GM21381 (cell line): ENCODE data around the gene DOCK1.

Experiments used
- ATAC-seq: cut with Tn5 transposase; IDR thresholded peaks from one replicate; pipeline ENCODE4 v1.9.1; 2021; ENCODE audit warnings: mild to moderate bottlenecking, moderate library complexity; ENCODE audit not compliant: unreplicated experiment

DOCK1 gene

GRCh38 chr10:126949161-126949503 is 43.9 kb downstream of the DOCK1 start:
- ATAC-seq: no peak

GRCh38 chr10:126950401-126951105 is 45.3 kb downstream of the DOCK1 start:
- no peak for ATAC-seq

GRCh38 chr10:126953886-126954285 is 48.7 kb downstream of the DOCK1 start:
- no peak for ATAC-seq

- no peak for ATAC-seq
Observed at GRCh38 chr10:126955396-126955795, 50.2 kb downstream of the DOCK1 start.

GRCh38 chr10:126955934-126956711 is 50.9 kb downstream of the DOCK1 start:
- ATAC-seq: no peak

- ATAC-seq: no peak
Observed at GRCh38 chr10:126956712-126957108, 51.5 kb downstream of the DOCK1 start.

- no peak for ATAC-seq
Observed at GRCh38 chr10:126957111-126957510, 51.9 kb downstream of the DOCK1 start.

- ATAC-seq: no peak
Observed at GRCh38 chr10:126959431-126959830, 54.2 kb downstream of the DOCK1 start.

GRCh38 chr10:126959906-126960685 is 54.9 kb downstream of the DOCK1 start:
- no peak for ATAC-seq

- no peak for ATAC-seq
Observed at GRCh38 chr10:126963354-126963753, 58.1 kb downstream of the DOCK1 start.

GRCh38 chr10:126964190-126964589 is 59.0 kb downstream of the DOCK1 start:
- ATAC-seq: no peak

- ATAC-seq: no peak
Observed at GRCh38 chr10:126966938-126967337, 61.7 kb downstream of the DOCK1 start.

- no peak for ATAC-seq
Observed at GRCh38 chr10:126969310-126969709, 64.1 kb downstream of the DOCK1 start.

- no peak for ATAC-seq
Observed at GRCh38 chr10:126972635-126973414, 67.6 kb downstream of the DOCK1 start.

- ATAC-seq: no peak
Observed at GRCh38 chr10:126975221-126975620, 70.0 kb downstream of the DOCK1 start.

- no peak for ATAC-seq
Observed at GRCh38 chr10:126977216-126977615, 72.0 kb downstream of the DOCK1 start.

GRCh38 chr10:126979311-126979710 is 74.1 kb downstream of the DOCK1 start:
- ATAC-seq: no peak

GRCh38 chr10:126993208-126993607 is 88.0 kb downstream of the DOCK1 start:
- ATAC-seq: no peak

- ATAC-seq: no peak
Observed at GRCh38 chr10:126997801-126998590, 92.8 kb downstream of the DOCK1 start.

- ATAC-seq: no peak
Observed at GRCh38 chr10:127000598-127000997, 95.4 kb downstream of the DOCK1 start.
